ENCODE measurements around the gene NPIPA2.
"Not testable (repeated sequence)": the region's sequence is repeated elsewhere in the genome, so short reads cannot be mapped to it uniquely, and the experiment has no call there.

The NPIPA2 gene

DNA sequence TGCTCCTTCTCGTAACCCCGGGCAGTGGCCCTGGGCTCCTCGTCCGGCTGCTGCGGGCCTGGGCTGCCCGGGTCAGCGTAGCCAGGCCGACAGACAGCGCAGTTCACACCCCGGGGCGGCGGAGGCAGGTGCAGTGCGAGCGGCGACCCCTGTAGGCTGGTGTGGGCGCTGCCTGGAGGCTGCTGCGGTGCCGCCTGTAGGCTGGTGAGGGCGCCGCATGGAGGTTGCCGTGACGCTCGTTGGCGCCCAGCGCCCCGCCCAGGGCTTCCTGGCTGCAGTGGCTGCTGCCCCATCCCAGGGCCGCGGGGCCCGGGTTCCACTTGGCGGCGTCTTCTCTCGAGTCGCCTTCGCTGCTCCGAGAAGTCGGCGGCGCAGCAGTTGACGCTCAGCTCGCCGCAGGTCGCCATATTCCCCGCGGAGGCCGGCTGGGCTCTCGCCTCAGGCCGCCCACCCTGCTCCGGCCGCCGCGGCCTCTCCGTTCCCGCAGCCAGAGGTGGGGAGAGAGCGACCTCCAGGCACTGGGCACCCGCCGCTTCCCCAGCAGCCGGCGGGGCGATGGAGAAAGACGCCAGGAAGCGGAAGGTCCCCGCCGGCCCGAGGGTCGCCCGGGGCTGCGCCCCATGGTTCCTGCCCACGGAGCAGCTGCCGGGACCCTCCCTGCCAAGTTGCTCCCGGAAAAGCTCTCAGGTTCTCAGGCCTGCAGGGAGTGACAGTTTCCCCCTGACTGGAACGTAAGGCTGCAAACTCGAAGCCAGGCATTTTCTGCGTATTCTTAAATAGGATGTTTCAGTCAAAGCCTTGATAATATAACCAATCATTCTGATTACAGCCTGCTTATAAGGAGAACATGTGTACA, at the start of gene NPIPA2:
Gene NPIPA2, plus strand, starts transcription at position 261 of the 856 bp plus-strand sequence. CDS start 5,533 bp downstream, outside the sequence.
- not testable (repeated sequence) for DNase-seq

DNA sequence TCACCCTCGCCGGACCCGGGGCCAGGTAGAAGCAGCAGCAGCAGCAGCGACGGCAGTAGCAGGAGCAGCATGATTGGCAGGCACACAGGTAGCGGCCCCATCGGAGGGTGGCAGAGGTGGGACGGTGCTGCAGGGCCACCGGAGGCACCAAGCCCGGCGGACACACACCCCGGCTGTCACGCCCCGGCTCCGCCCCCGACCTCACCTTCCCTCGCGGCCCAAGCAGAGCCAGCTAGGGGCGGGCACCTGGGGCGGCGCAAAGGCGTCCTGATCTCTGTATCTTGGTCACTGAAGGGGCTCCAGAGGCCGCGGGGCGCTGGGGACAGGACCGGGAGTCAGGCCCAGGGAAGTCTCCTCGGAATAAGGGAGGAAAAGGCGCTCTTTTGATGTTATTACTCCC, 48.2 kb upstream of the NPIPA2 start, which contains the start of gene PLA2G10:
Gene PLA2G10, minus strand, starts transcription at position 180 of the 400 bp plus-strand sequence. Its CDS starts 79 bp downstream, at position 101.
- DNase-seq: not testable (repeated sequence)

DNA sequence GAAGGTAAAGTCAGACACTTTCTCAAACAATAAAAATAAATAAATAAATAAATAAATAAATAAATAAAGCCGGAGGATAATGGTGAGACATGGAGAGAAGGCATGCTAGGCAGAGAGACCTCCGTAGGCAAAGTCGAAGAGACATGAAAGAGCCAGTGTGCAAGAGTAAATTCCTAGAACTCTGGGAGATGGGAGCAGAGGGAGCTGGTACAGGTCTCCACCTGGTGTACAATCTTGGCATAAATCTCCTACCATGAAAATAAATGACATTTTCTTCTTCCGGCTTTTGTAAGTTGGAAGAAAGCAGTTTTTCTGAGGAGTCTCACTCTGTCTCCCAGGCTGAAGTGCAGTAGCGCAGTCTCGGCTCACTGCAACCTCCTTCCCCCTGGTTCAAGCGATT, 40.5 kb upstream of the NPIPA2 start:
- DNase-seq: not testable (repeated sequence)

DNA sequence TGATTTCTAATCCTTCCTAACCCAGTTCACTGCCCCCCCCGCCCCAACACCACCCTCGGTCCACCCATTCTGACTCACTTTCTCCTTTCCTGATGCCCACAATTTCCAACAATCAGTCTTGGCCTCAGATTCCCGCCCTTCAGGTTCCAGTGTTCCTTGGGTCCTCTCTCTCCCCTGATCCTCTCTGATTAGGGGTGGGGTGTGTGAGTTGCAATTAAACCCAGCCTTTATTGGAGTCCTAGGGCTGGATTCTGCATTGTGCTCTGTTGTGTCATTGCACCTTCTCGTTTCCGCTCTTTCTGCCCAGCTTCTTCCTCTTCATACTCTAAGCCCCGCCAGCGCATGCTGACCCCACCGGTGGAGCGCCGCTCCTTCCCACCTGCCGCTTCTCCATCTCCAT, 39.7 kb upstream of the NPIPA2 start:
- not testable (repeated sequence) for DNase-seq

DNA sequence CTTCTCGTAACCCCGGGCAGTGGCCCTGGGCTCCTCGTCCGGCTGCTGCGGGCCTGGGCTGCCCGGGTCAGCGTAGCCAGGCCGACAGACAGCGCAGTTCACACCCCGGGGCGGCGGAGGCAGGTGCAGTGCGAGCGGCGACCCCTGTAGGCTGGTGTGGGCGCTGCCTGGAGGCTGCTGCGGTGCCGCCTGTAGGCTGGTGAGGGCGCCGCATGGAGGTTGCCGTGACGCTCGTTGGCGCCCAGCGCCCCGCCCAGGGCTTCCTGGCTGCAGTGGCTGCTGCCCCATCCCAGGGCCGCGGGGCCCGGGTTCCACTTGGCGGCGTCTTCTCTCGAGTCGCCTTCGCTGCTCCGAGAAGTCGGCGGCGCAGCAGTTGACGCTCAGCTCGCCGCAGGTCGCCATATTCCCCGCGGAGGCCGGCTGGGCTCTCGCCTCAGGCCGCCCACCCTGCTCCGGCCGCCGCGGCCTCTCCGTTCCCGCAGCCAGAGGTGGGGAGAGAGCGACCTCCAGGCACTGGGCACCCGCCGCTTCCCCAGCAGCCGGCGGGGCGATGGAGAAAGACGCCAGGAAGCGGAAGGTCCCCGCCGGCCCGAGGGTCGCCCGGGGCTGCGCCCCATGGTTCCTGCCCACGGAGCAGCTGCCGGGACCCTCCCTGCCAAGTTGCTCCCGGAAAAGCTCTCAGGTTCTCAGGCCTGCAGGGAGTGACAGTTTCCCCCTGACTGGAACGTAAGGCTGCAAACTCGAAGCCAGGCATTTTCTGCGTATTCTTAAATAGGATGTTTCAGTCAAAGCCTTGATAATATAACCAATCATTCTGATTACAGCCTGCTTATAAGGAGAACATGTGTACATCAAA, 38.9 kb upstream of the NPIPA2 start, which contains the start of gene NPIPA3:
Gene NPIPA3, plus strand, starts transcription at position 256 of the 856 bp plus-strand sequence. CDS start 5,533 bp downstream, outside the sequence.
- not testable (repeated sequence) for DNase-seq

DNA sequence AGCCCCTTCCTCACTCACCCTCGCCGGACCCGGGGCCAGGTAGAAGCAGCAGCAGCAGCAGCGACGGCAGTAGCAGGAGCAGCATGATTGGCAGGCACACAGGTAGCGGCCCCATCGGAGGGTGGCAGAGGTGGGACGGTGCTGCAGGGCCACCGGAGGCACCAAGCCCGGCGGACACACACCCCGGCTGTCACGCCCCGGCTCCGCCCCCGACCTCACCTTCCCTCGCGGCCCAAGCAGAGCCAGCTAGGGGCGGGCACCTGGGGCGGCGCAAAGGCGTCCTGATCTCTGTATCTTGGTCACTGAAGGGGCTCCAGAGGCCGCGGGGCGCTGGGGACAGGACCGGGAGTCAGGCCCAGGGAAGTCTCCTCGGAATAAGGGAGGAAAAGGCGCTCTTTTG, 9.1 kb upstream of the NPIPA2 start:
- DNase-seq: not testable (repeated sequence)

DNA sequence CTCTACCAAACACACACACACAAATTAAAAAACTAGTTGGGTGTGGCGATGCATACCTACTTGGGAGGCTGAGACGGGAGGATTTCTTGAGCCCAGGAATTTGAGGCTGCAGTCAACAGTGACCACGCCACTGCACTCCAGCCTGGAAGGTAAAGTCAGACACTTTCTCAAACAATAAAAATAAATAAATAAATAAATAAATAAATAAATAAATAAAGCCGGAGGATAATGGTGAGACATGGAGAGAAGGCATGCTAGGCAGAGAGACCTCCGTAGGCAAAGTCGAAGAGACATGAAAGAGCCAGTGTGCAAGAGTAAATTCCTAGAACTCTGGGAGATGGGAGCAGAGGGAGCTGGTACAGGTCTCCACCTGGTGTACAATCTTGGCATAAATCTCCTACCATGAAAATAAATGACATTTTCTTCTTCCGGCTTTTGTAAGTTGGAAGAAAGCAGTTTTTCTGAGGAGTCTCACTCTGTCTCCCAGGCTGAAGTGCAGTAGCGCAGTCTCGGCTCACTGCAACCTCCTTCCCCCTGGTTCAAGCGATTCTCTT, 1.4 kb upstream of the NPIPA2 start:
- not testable (repeated sequence) for DNase-seq

DNA sequence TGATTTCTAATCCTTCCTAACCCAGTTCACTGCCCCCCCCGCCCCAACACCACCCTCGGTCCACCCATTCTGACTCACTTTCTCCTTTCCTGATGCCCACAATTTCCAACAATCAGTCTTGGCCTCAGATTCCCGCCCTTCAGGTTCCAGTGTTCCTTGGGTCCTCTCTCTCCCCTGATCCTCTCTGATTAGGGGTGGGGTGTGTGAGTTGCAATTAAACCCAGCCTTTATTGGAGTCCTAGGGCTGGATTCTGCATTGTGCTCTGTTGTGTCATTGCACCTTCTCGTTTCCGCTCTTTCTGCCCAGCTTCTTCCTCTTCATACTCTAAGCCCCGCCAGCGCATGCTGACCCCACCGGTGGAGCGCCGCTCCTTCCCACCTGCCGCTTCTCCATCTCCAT, 539 bp upstream of the NPIPA2 start:
- DNase-seq: not testable (repeated sequence)

DNA sequence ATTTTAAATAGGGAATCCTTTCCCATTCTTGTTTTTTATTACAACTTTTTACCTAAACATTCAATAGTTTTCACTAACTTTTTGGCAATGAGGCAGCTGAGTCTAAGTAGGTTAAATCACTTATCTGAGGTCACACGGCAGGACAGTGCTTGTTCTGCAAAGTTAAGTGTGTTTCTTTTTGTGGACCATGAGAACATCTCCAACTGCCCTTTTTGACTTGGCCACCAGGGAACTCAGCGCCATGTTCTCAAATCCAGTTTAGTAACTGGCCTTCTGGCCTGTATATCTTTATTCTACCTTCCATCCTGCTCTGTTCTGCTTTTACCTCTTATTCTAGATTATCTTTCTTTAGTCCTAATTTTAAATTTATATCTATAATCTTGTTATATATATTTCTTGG, 31.3 kb downstream of the NPIPA2 start:
- not testable (repeated sequence) for DNase-seq

DNA sequence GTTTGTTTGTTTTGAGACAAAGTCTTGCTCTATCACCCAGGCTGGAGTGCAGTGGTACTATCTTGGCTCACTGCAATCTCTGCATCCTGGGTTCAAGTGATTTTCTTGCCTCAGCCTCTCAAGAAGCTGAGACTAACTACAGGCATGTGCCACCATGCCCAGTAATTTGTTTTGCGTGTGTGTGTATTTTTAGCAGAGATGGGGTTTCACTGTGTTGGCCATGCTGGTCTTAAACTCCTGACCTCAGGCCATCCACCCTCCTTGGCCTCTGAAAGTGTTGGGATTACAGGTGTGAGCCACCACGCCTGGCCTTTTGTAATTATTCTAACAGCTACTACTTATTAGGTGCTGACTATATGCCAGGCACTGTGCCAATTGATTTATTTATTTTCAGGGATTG, 33.3 kb downstream of the NPIPA2 start:
- not testable (repeated sequence) for DNase-seq

DNA sequence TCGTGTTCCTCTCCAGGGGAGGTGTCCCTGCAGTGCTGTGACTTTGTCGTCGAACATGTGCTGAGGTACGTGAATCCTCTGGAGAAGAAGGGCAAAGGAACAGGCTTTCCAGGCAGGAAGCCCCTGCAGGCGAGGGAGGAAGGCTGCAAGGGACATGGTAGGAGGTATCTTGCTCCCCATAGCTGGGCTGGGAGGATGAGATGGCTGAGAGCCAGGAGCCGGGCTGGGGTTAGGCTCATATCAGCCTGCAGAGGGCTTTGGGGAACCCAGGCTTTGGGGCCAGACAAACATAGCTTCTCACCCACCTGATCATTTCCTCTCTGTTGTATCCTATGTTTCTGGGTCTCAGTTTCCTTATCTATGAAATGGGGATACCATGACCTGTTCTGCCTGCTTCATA, 34.4 kb downstream of the NPIPA2 start:
- DNase-seq: not testable (repeated sequence)

DNA sequence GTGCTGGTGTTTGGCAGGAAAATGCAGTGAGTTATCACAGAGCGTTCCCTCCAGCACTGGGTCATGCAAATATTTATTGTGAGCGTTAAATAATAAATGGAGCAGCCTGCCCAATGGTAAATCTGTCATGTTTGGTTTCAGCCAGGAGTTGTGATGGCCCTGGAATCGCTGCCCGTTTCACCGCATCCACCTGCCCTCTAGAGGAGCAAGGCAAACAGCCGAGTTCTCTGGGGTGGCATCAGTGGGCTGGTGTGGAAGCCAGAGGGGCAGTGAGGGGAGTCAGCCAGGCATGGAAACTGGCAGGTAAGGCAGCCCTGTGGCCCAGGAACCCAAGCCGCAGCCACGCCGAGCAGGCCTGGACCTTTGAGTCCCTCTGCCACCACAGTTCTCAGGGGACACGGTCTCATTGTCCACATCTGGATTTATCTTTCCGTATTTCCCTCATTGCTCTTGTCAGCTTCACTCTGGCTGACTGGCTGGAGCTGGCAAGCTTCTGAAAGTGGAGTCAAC, 37.1 kb downstream of the NPIPA2 start:
- not testable (repeated sequence) for DNase-seq

DNA sequence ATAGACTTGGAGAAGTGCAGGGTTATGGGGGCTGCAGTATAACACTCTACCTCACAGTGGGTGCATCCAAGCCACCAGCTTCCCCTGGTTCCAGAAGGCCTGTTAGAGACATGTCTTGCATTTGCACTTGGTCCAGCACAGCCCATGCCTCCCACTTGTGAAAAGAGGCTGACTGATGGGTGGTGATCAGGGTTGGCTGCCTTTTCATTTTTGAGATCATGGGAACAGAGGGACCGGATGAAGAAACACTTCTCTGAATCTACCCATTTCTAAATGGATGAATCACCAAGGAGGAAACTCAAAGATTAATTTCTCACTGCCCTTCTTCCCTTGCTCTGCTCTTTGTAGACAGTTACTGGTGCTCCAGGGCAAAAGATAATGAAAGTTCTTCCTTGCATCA, 43.8 kb downstream of the NPIPA2 start:
- DNase-seq: not testable (repeated sequence)

DNA sequence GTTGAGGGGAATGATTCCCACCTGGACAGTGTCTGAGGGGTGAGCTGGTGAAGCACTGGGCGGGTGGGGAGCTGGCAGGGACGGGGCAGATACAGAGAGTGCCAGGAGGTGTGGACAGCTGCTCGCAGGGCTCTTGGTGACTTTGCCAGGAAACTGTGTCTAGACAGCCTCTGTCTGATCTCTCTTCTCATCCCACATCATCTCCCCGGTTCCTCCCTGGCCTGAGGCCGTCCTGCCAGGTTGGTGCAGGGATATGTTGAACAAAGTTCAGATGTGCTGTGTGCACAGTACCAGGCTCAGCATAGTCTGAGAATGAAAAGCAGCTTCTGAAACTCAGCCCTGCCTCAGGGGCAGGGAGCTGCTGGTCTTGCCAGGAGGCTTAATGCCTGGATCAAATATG, 47.2 kb downstream of the NPIPA2 start:
- not testable (repeated sequence) for DNase-seq

DNA sequence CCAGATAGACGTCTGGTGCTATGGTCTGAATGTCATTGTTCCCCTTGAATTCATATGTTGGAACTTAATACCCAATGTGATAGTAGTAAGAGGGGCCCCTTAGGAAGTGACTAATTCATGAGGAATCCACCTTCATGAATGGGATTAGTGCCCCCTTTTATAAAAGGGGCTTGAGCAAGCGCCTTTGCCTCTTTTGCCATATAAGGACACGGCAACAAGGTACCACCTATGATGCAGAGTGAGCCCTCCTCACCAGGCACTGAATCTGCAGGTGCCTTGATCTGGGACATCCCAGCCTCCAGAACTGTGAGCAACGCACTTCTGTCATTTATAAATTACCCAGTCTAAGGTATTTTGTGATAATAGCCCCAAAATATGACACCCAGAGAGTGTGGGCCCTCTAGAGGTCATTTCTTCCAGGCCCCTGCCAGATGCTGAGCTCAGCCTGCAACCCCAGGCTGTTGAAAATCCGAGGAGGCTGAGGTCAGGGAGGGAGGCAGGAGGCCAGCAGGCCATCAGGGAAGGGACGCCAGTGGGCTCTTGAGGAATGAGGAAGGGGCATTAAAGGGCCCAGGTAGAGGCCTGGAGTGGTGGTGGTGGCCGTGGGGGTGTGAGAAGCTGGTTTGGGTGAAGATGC, 48.1 kb downstream of the NPIPA2 start:
- not testable (repeated sequence) for DNase-seq

DNA sequence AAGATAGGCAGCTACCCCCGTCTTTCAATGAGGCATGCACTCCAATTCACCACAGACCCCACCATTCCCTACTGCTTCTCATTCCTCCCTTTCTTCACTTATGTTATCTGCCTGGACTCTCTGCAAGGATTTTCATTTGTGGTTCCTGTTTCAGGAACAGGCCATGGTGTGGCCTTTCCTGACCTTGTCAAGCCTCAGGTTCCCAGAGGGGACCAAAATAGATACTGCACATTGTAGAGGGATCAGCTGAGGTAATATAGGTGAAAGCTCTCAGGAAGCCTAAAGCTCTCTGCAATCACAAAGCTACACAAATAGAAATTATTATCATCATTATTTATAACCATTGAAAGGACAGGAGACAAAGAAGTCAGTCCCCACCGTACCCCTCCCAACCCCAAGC, 50.6 kb downstream of the NPIPA2 start:
- DNase-seq: not testable (repeated sequence)

DNA sequence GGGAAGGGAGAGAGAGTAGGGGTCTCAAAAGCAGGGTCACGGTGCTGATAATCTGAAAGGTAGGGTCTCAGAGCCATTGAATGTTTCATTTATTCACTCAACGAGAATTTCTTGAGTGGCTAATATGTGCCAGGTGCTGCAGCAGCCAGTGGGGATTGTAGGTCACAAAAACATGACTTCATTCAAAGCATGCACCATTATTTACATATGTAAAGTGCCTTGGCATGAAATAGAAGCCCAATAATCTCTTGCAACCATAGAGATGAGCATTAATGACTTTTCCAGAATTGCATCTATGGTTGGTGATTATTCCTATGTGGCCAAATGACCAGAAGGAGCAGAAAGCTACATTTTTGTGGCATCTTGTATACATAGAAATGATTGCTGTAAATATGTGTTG, 55.2 kb downstream of the NPIPA2 start:
- not testable (repeated sequence) for DNase-seq

DNA sequence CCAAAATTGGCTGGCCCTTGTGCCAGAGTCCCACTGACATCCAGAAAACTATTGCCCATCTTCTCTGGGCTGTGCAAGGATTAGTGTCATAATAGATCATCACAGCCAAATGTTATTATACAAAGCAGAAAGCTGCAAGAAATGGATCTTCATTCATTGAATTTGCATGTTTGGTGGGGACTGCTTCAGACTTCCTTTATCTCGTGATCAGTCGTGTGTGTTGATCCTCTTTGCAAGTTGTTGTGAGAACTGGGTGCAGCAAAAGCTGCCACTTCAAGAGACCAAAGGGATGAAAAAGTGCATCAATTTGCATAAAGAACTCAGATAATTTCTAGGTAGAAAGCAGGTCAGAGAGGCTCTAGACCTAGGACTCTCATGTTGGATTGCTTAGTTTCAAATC, 61.2 kb downstream of the NPIPA2 start:
- DNase-seq: not testable (repeated sequence)

DNA sequence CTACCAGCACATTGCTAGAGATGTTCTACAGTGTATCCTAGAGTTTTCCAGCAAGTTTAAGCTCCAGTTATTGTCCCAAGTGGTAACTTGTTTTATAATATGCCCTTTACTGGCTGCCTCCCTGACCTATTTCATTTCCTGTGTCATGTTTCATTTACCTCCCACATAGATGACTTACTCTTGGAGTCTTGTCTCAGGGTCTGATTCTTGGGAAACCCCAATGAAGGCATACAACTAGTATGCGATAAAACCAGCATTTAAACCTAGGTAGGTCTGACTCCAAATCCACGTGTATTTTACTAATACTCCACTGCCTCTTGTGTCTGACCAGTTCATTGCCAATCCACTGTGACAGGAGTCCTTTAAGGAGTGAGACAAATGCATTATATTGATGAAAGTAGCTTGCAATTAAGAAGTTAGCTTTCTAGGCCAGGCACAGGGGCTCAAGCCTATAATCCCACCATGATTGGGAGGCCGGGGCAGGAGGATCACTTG, 64.9 kb downstream of the NPIPA2 start:
- not testable (repeated sequence) for DNase-seq

DNA sequence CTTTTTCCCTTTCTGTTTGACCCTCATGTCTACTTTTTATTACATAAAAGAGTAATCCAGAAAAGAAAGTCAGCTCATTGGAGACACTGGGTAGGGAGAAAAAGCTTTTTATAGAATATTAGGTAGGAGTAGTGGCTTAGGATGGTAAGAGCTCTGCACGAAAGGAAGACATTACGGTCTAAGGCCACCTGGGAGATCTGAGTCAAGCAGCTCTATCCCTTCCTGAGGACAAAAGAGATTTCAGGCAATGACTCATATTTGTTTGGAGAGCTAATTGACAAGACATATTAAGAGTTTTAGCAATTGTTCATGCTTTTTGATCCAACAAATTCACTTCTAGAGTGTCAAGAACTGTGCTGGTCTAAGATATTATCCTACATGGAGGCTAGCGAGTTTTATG, 71.6 kb downstream of the NPIPA2 start:
- DNase-seq: not testable (repeated sequence)
